Left ventricle myocardium inferior (tissue), 1 donor: ENCODE measurements around the gene ACADSB. TPM values are rescaled to one million over a fixed set of nuclear protein-coding genes. Genes with fewer than 3 reads are reported as not detected.

Experiments
- DNase-seq: peaks from one replicate; pipeline ENCODE4 v3.0.0-alpha.2; 2020
- H3K27ac ChIP-seq: fragments of 200-600 bp; replicated peaks from 2 replicates; pipeline ENCODE4 v1.8.0; 2021
- H3K27me3 ChIP-seq: fragments of 200-600 bp; 2 replicates; pipeline ENCODE4 v1.8.0; 2021; ENCODE audit warnings: low read depth
- H3K36me3 ChIP-seq: fragments of 200-600 bp; 2 replicates; pipeline ENCODE4 v1.8.0; 2021
- H3K4me1 ChIP-seq: fragments of 200-600 bp; 2 replicates; pipeline ENCODE4 v1.8.0; 2021
- H3K4me3 ChIP-seq: fragments of 200-600 bp; 2 replicates; pipeline ENCODE4 v1.8.0; 2021; ENCODE audit warnings: mild to moderate bottlenecking, moderate library complexity
- H3K9me3 ChIP-seq: fragments of 200-600 bp; replicated peaks from 2 replicates; pipeline ENCODE4 v1.8.0; 2021
- intact Hi-C: fragments of 100-400 bp; cut with micrococcal nuclease; formaldehyde crosslinking; loops from one replicate; pipeline ENCODE4 v1.11.0; 2022
- total RNA-seq: library from RNA; stranded (reverse); fragmentation: NEBNext Ultra II Directional; extraction: Animal tissue kit (Norgen Biotek cat#: 25700); gene quantifications from one replicate; pipeline ENCODE4 v1.2.1, GENCODE V29; 2021
- TF ChIP-seq, protein P1 (sequence below): fragments of 200-600 bp; IDR thresholded peaks from 2 replicates; pipeline ENCODE4 v1.8.0; 2021; ENCODE audit warnings: antibody characterized with exemption, mild to moderate bottlenecking, borderline replicate concordance
- donor health status: DM: no; HTN: yes; CAD: no; lungs with severe emphysema.

The ACADSB gene
- total RNA-seq, 1 donor from 2014 or later, result 109 TPM

DNA sequence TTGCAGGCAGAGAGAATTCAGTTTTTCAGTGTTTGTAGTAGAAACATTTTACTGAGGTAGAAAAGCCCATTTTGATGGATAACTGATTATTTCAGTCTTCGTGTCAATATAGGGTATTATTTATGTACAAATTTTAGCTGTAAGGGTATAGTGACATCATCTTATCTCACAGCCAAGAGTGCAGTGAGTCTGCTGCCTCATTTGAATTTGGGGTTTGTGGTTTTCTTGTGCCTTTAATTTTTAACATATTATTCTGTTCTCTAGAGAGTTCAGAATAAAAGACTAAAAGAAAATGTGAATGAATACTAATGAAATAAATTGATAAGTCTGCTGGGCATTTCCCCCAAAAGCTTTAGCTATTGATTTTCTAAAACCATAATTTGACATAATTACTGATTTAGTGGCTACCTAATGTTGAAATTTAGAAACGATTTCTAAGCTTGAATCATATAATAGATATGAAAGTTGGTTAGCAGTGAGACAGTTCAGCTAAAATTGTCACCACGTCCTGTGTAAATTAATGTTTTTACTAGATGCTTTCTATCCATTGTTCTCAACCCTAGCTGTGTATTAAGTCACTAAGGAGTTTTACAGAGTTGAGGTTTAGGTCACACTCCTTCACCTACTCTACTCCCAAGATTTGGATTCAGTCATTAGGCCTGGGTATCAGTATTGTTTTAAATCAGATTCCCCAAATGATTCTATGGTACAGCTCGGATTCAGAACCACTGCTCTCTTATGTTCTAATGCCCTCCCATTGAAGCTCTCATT lies 37.3 kb downstream of the ACADSB start:
- no peak for DNase-seq
- no peak overlapping the region for H3K4me3 ChIP-seq
- TF ChIP-seq, protein P1, sequence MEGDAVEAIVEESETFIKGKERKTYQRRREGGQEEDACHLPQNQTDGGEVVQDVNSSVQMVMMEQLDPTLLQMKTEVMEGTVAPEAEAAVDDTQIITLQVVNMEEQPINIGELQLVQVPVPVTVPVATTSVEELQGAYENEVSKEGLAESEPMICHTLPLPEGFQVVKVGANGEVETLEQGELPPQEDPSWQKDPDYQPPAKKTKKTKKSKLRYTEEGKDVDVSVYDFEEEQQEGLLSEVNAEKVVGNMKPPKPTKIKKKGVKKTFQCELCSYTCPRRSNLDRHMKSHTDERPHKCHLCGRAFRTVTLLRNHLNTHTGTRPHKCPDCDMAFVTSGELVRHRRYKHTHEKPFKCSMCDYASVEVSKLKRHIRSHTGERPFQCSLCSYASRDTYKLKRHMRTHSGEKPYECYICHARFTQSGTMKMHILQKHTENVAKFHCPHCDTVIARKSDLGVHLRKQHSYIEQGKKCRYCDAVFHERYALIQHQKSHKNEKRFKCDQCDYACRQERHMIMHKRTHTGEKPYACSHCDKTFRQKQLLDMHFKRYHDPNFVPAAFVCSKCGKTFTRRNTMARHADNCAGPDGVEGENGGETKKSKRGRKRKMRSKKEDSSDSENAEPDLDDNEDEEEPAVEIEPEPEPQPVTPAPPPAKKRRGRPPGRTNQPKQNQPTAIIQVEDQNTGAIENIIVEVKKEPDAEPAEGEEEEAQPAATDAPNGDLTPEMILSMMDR, result no peak
- no peaks in the 10 kb centered on the region for H3K27me3 ChIP-seq
- H3K4me1 ChIP-seq, result no peaks in the 10 kb centered on the region
- H3K27ac ChIP-seq, result no peak overlapping the region
- H3K36me3 ChIP-seq, result peaks cover 76% of the 10 kb centered on the region
- H3K9me3 ChIP-seq, result no peaks in the 10 kb centered on the region
- intact Hi-C loops, result loop anchor here (10.0 kb wide), 1 partner anchor 509 kb away; no protein-coding TSS in a partner anchor

GRCh38 chr10:123057968-123058367 lies 49.2 kb downstream of the ACADSB start:
- Histone ChIP-seq H3K36me3 (peaks cover 16% of the 10 kb centered on the region), H3K27ac (no peak overlapping the region), H3K4me3 (no peak overlapping the region), H3K4me1 (no peaks in the 10 kb centered on the region), H3K9me3 (no peaks in the 10 kb centered on the region), H3K27me3 (no peaks in the 10 kb centered on the region)
- intact Hi-C loops, result no loop called here
- DNase-seq, result no peak
- TF ChIP-seq, protein P1, result no peak

DNA sequence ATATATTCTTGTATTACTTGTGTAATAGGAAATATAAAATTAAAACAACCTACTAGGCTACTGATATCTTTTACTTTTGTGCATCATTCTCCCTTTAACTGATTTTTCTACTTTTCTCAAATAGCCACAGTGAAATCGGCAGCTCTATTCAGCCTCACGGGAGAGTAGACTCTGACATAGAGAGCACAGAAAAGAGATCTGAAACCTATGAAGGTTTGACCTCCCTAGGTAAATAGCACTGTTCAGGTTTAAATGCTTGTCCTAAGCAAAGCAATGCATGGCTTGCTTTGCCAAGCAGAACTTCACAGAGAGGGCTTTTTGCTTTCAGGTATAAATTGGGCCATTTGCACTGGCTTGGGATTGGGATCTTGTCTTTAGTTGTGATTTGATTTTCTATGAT lies 53.1 kb downstream of the ACADSB start:
- no peak for DNase-seq
- no peaks in the 10 kb centered on the region for H3K4me1 ChIP-seq
- no peaks in the 10 kb centered on the region for H3K36me3 ChIP-seq
- H3K4me3 ChIP-seq, result no peak overlapping the region
- peaks cover 6% of the 10 kb centered on the region for H3K9me3 ChIP-seq
- intact Hi-C loops, result no loop called here
- peaks cover 31% of the 10 kb centered on the region for H3K27me3 ChIP-seq
- TF ChIP-seq, protein P1, result no peak
- no peak overlapping the region for H3K27ac ChIP-seq

- no peak overlapping the region for H3K4me3 ChIP-seq
- peaks cover 40% of the 10 kb centered on the region for H3K27me3 ChIP-seq
- no peaks in the 10 kb centered on the region for H3K4me1 ChIP-seq
- no peak for DNase-seq
- peaks cover 6% of the 10 kb centered on the region for H3K9me3 ChIP-seq
- intact Hi-C loops, result no loop called here
- TF ChIP-seq, protein P1, result no peak
- no peaks in the 10 kb centered on the region for H3K36me3 ChIP-seq
- H3K27ac ChIP-seq, result no peak overlapping the region
Measured at GRCh38 chr10:123062726-123063125, 53.9 kb downstream of the ACADSB start.

GRCh38 chr10:123068087-123068853 lies 59.5 kb downstream of the ACADSB start:
- H3K9me3 ChIP-seq, result peaks cover 6% of the 10 kb centered on the region
- no peaks in the 10 kb centered on the region for H3K36me3 ChIP-seq
- H3K27ac ChIP-seq, result no peak overlapping the region
- intact Hi-C loops, result no loop called here
- peaks cover 86% of the 10 kb centered on the region for H3K27me3 ChIP-seq
- no peaks in the 10 kb centered on the region for H3K4me1 ChIP-seq
- TF ChIP-seq, protein P1, result no peak
- H3K4me3 ChIP-seq, result no peak overlapping the region
- no peak for DNase-seq
